Central memory CD8-positive, alpha-beta T cell (primary cell): ENCODE data around the gene SYN1.
"Not testable (repeated sequence)": the region's sequence is repeated elsewhere in the genome, so short reads cannot be mapped to it uniquely, and the experiment has no call there.

ENCODE experiments used
- ATAC-seq: fragments of 150-1000 bp; cut with Tn5 transposase; replicated peaks from 2 replicates; pipeline ENCODE4 v1.10.0; 2022; ENCODE audit warnings: mild to moderate bottlenecking, moderate FRiP score, moderate number of reproducible peaks; ENCODE audit not compliant: poor library complexity, severe bottlenecking; ENCODE audit errors: extremely low read depth
- DNase-seq, 2 donors: peaks; one replicate each; pipeline ENCODE4 v3.0.0; 2021; ENCODE audit warnings: low spot score in 2 of 2
- H3K27ac Mint-ChIP-seq: one replicate; pipeline ENCODE4 v1.8.0; 2022; ENCODE audit warnings: low read depth, mild to moderate bottlenecking, moderate library complexity, mixed read lengths
- H3K27me3 Mint-ChIP-seq: one replicate; pipeline ENCODE4 v1.8.0; 2022; ENCODE audit warnings: mixed read lengths
- H3K36me3 Mint-ChIP-seq: one replicate; pipeline ENCODE4 v1.8.0; 2022; ENCODE audit warnings: mild to moderate bottlenecking, moderate library complexity, mixed read lengths; ENCODE audit not compliant: insufficient read depth
- H3K4me1 Mint-ChIP-seq: one replicate; pipeline ENCODE4 v1.8.0; 2022; ENCODE audit warnings: mixed read lengths
- H3K4me3 Mint-ChIP-seq: one replicate; pipeline ENCODE4 v1.8.0; 2022; ENCODE audit warnings: mild to moderate bottlenecking, moderate library complexity, mixed read lengths
- H3K9me3 Mint-ChIP-seq: one replicate; pipeline ENCODE4 v1.8.0; 2022; ENCODE audit warnings: mixed read lengths

Gene SYN1

GRCh38 chrX:47608130-47608810 lies 11.4 kb downstream of the SYN1 start:
- Mint-ChIP-seq H3K27me3 (no peaks in the 10 kb centered on the region), H3K4me3 (no peak overlapping the region), H3K4me1 (no peaks in the 10 kb centered on the region), H3K36me3 (no peaks in the 10 kb centered on the region), H3K27ac (no peak overlapping the region), H3K9me3 (no peaks in the 10 kb centered on the region)
- DNase-seq (no peak), ATAC-seq (no peak)

- Mint-ChIP-seq H3K9me3 (no peaks in the 10 kb centered on the region), H3K36me3 (no peaks in the 10 kb centered on the region), H3K4me3 (no peak overlapping the region), H3K27ac (no peak overlapping the region), H3K27me3 (no peaks in the 10 kb centered on the region), H3K4me1 (no peaks in the 10 kb centered on the region)
- no peak for DNase-seq
- ATAC-seq: no peak
Measured at GRCh38 chrX:47607091-47607490, 12.6 kb downstream of the SYN1 start.

- ATAC-seq: no peak
- Mint-ChIP-seq H3K27me3 (no peaks in the 10 kb centered on the region), H3K36me3 (no peaks in the 10 kb centered on the region), H3K4me3 (no peak overlapping the region), H3K4me1 (no peaks in the 10 kb centered on the region), H3K27ac (no peak overlapping the region), H3K9me3 (no peaks in the 10 kb centered on the region)
- DNase-seq: no peak
Measured at GRCh38 chrX:47605024-47605423, 14.6 kb downstream of the SYN1 start.

GRCh38 chrX:47603125-47603524 lies 16.5 kb downstream of the SYN1 start:
- H3K27me3 Mint-ChIP-seq, H3K4me1 Mint-ChIP-seq, H3K4me3 Mint-ChIP-seq, H3K36me3 Mint-ChIP-seq, H3K9me3 Mint-ChIP-seq, H3K27ac Mint-ChIP-seq, DNase-seq, ATAC-seq: not testable (repeated sequence)

- Mint-ChIP-seq H3K36me3 (no peaks in the 10 kb centered on the region), H3K27ac (no peak overlapping the region), H3K27me3 (no peaks in the 10 kb centered on the region), H3K9me3 (peaks cover 6% of the 10 kb centered on the region), H3K4me1 (no peaks in the 10 kb centered on the region), H3K4me3 (no peak overlapping the region)
- DNase-seq (no peak), ATAC-seq (no peak)
Measured at GRCh38 chrX:47597222-47597621, 22.4 kb downstream of the SYN1 start.

- no peaks in the 10 kb centered on the region for H3K36me3 Mint-ChIP-seq
- H3K27me3 Mint-ChIP-seq: no peaks in the 10 kb centered on the region
- no peak for ATAC-seq
- H3K9me3 Mint-ChIP-seq: peaks cover 6% of the 10 kb centered on the region
- no peak for DNase-seq
- no peak overlapping the region for H3K4me3 Mint-ChIP-seq
- no peaks in the 10 kb centered on the region for H3K4me1 Mint-ChIP-seq
- H3K27ac Mint-ChIP-seq: no peak overlapping the region
Measured at GRCh38 chrX:47596256-47596655, 23.4 kb downstream of the SYN1 start.

- Mint-ChIP-seq H3K27ac (no peak overlapping the region), H3K27me3 (no peaks in the 10 kb centered on the region), H3K9me3 (peaks cover 6% of the 10 kb centered on the region), H3K4me3 (no peak overlapping the region), H3K36me3 (no peaks in the 10 kb centered on the region), H3K4me1 (no peaks in the 10 kb centered on the region)
- no peak for DNase-seq
- no peak for ATAC-seq
Measured at GRCh38 chrX:47595716-47596251, 23.9 kb downstream of the SYN1 start.

GRCh38 chrX:47593522-47593921 lies 26.1 kb downstream of the SYN1 start:
- Mint-ChIP-seq H3K27ac (no peak overlapping the region), H3K27me3 (no peaks in the 10 kb centered on the region), H3K4me3 (no peak overlapping the region), H3K9me3 (peaks cover 6% of the 10 kb centered on the region), H3K36me3 (no peaks in the 10 kb centered on the region), H3K4me1 (no peaks in the 10 kb centered on the region)
- DNase-seq (no peak), ATAC-seq (no peak)

- no peaks in the 10 kb centered on the region for H3K9me3 Mint-ChIP-seq
- H3K27me3 Mint-ChIP-seq: no peaks in the 10 kb centered on the region
- DNase-seq: no peak
Measured at GRCh38 chrX:47590984-47591383, 28.7 kb downstream of the SYN1 start.

GRCh38 chrX:47587906-47588735 lies 31.5 kb downstream of the SYN1 start:
- DNase-seq: no peak
- no peaks in the 10 kb centered on the region for H3K9me3 Mint-ChIP-seq
- no peak for ATAC-seq
- H3K27me3 Mint-ChIP-seq: no peaks in the 10 kb centered on the region
- no peak overlapping the region for H3K4me3 Mint-ChIP-seq
- H3K4me1 Mint-ChIP-seq: peaks cover 10% of the 10 kb centered on the region
- H3K36me3 Mint-ChIP-seq: no peaks in the 10 kb centered on the region
- no peak overlapping the region for H3K27ac Mint-ChIP-seq

More at GRCh38 chrX:47590984-47591383, 28.7 kb downstream of the SYN1 start:
- H3K36me3 Mint-ChIP-seq: no peaks in the 10 kb centered on the region
- no peak overlapping the region for H3K4me3 Mint-ChIP-seq
- no peak for ATAC-seq
- H3K4me1 Mint-ChIP-seq: no peaks in the 10 kb centered on the region
- no peak overlapping the region for H3K27ac Mint-ChIP-seq

GRCh38 chrX:47587091-47587891 lies 32.4 kb downstream of the SYN1 start:
- H3K36me3 Mint-ChIP-seq: no peaks in the 10 kb centered on the region
- no peak overlapping the region for H3K4me3 Mint-ChIP-seq
- DNase-seq (no peak), ATAC-seq (no peak)
- no peaks in the 10 kb centered on the region for H3K27me3 Mint-ChIP-seq
- H3K9me3 Mint-ChIP-seq: no peaks in the 10 kb centered on the region
- no peak overlapping the region for H3K27ac Mint-ChIP-seq
- H3K4me1 Mint-ChIP-seq: peaks cover 18% of the 10 kb centered on the region

- peaks cover 27% of the 10 kb centered on the region for H3K4me1 Mint-ChIP-seq
- H3K36me3 Mint-ChIP-seq: no peaks in the 10 kb centered on the region
- no peaks in the 10 kb centered on the region for H3K9me3 Mint-ChIP-seq
- peak overlapping the region; percentile 29 for H3K27ac Mint-ChIP-seq
- no peaks in the 10 kb centered on the region for H3K27me3 Mint-ChIP-seq
- ATAC-seq (no peak), DNase-seq (no peak)
- no peak overlapping the region for H3K4me3 Mint-ChIP-seq
Measured at GRCh38 chrX:47586043-47586787, 33.4 kb downstream of the SYN1 start.
